Spleen (tissue), 11 donors: ENCODE measurements around the gene MRPL32. TPM values are rescaled to one million over a fixed set of nuclear protein-coding genes. Genes with fewer than 3 reads are reported as not detected.

ENCODE experiments used
- DNase-seq: peaks from one replicate; pipeline ENCODE4 v3.0.0-alpha.2; 2020
- H3K27ac ChIP-seq, 8 donors: fragments of 200-600 bp; sonication (generic) in 7 of 8; 1 replicate in 4 of 8; 2 replicates in 4 of 8; pipeline versions ENCODE4 v1.5.0 to v1.8.0; 2016 to 2021; ENCODE audit warnings: inconsistent platforms in 4 of 8, mild to moderate bottlenecking in 4 of 8, moderate library complexity in 1 of 8
- H3K27me3 ChIP-seq, 7 donors: fragments of 200-600 bp; sonication (generic) in 6 of 7; replicated peaks in 1 of 7; 1 replicate in 4 of 7; 2 replicates in 3 of 7; pipeline versions ENCODE4 v1.5.0 to v1.8.0; 2016 to 2021; ENCODE audit warnings: inconsistent platforms in 3 of 7, mild to moderate bottlenecking in 1 of 7
- H3K36me3 ChIP-seq, 6 donors: fragments of 200-600 bp; sonication (generic) in 5 of 6; 1 replicate in 4 of 6; 2 replicates in 2 of 6; pipeline versions ENCODE4 v1.5.0 to v1.8.0; 2016 to 2021; ENCODE audit warnings: inconsistent platforms in 2 of 6
- H3K4me1 ChIP-seq, 6 donors: fragments of 200-600 bp; sonication (generic) in 5 of 6; 1 replicate in 3 of 6; 2 replicates in 3 of 6; pipeline versions ENCODE4 v1.5.0 to v1.8.0; 2016 to 2021; ENCODE audit warnings: inconsistent platforms in 3 of 6
- H3K4me3 ChIP-seq, 8 donors: fragments of 200-600 bp; sonication (generic) in 7 of 8; 1 replicate in 4 of 8; 2 replicates in 4 of 8; pipeline versions ENCODE4 v1.5.0 to v1.8.0; 2016 to 2021; ENCODE audit warnings: inconsistent platforms in 4 of 8, mild to moderate bottlenecking in 4 of 8, moderate library complexity in 2 of 8
- H3K9me3 ChIP-seq, 8 donors: fragments of 200-600 bp; sonication (generic) in 7 of 8; 1 replicate in 4 of 8; 2 replicates in 4 of 8; pipeline versions ENCODE4 v1.5.0 to v1.8.0; 2016 to 2021; ENCODE audit warnings: inconsistent platforms in 4 of 8
- CTCF ChIP-seq, 11 experiments: fragments of 200-600 bp in 7 of 11; fragments of 450-650 bp in 4 of 11; sonication (generic) in 4 of 11; IDR thresholded peaks in 8 of 11; conservative IDR thresholded peaks in 3 of 11; 1 replicate in 7 of 11; 2 replicates in 4 of 11; pipeline versions ENCODE4 v1.4.0 to v1.8.0; 2016 to 2021; ENCODE audit warnings: antibody characterized with exemption in 11 of 11, inconsistent platforms in 4 of 11, mild to moderate bottlenecking in 1 of 11
- POLR2A ChIP-seq, 3 donors: fragments of 450-650 bp; IDR thresholded peaks; one replicate each; pipeline ENCODE4 v1.5.1; 2017; ENCODE audit warnings: antibody characterized with exemption in 3 of 3, mild to moderate bottlenecking in 1 of 3
- POLR2AphosphoS5 ChIP-seq, 3 donors: sonication (generic); formaldehyde crosslinking; IDR thresholded peaks; one replicate each; pipeline ENCODE4 v1.5.1; 2017; ENCODE audit warnings: antibody characterized with exemption in 3 of 3
- WGBS, 5 donors: extraction: QIAGEN DNeasy Blood & Tissue Kit in 3 of 5; methylation state at CpG; one replicate each; pipeline versions ENCODE4 v1.1.5 to v1.1.7; 2013 to 2018; 5-methylcytosine and 5-hydroxymethylcytosine counted together
- intact Hi-C: fragments of 100-400 bp; cut with DNase I; formaldehyde crosslinking; loops from one replicate; pipeline ENCODE4 v1.15.0; 2023; ENCODE audit warnings: low total_unique reads
- polyA plus RNA-seq, 3 donors: library from polyadenylated mRNA; stranded (reverse); fragments of 200-250 nt; gene quantifications; one replicate each; pipeline ENCODE4 v1.2.1, GENCODE V29; 2013
- total RNA-seq, 7 donors: library from RNA; depleted of rRNA in 3 of 7; stranded (reverse); fragments of >200 nt in 3 of 7; fragmentation: NEBNext Ultra II Directional in 4 of 7; extraction: Animal tissue kit (Norgen Biotek cat#: 25700) in 4 of 7; gene quantifications; one replicate each; pipeline versions ENCODE4 v1.1.0 to v1.2.1, GENCODE V29; 2016 to 2021
- donor health status: healthy with polysubstance abuse.
- donor health status: DM: no; HTN: no; CAD: no; lungs with moderate emphysema.
- donor health status: DM: no; HTN: no; CAD: no.
- donor health status: Bipolar disorder and iron deficiency.
- donor health status: healthy.
- donor health status: DM: no; HTN: no; CAD: no.
- donor health status: DM: yes; HTN: yes; CAD: no.

MRPL32 gene
- total and polyA plus RNA-seq, 10 donors, result 27.7 to 59.4 (median 36.9) TPM

- intact Hi-C loops, result loop anchor here (10.0 kb wide), 1 partner anchor 902 kb away; no protein-coding TSS in a partner anchor
- no peak for DNase-seq
Measured at GRCh38 chr7:42932811-42933591, 825 bp downstream of the MRPL32 start.

GRCh38 chr7:42934291-42934690 is 2.1 kb downstream of the MRPL32 start:
- intact Hi-C loops, result loop anchor here (10.0 kb wide), 1 partner anchor 901 kb away; no protein-coding TSS in a partner anchor
- TF ChIP-seq CTCF (IDR thresholded peaks at IDR 0.05 in 8 of 11, conservative IDR thresholded peaks at IDR 0.05 in 3 of 11) (no peak), POLR2AphosphoS5 (IDR thresholded peaks at IDR 0.05) (no peak), POLR2A (IDR thresholded peaks at IDR 0.05) (no peak)
- 69 to 93% (median 80%) methylated on average over 3 of the region's 3 CpGs for WGBS, 5 donors

More at GRCh38 chr7:42932811-42933591, 825 bp downstream of the MRPL32 start:
- peaks cover 0 to 34% (median 20%) of the 10 kb centered on the region in 6 donors for H3K36me3 ChIP-seq
- 3 to 6% (median 4%) methylated on average over 17 of the region's 17 CpGs for WGBS, 5 donors
- H3K27ac ChIP-seq, result peak overlapping the region; percentile 68 to 92 (median 86)
- H3K27me3 ChIP-seq, result no peaks in the 10 kb centered on the region
- H3K9me3 ChIP-seq, result no peaks in the 10 kb centered on the region
- TF ChIP-seq CTCF (IDR thresholded peaks at IDR 0.05 in 8 of 11, conservative IDR thresholded peaks at IDR 0.05 in 3 of 11), result no peak
- no peak for TF ChIP-seq POLR2A (IDR thresholded peaks at IDR 0.05)
- TF ChIP-seq POLR2AphosphoS5 (IDR thresholded peaks at IDR 0.05), result no peak
- H3K4me3 ChIP-seq, result peak overlapping the region; percentile 79 to 97 (median 88)
- peaks cover 31 to 73% (median 57%) of the 10 kb centered on the region in 6 donors for H3K4me1 ChIP-seq

GRCh38 chr7:42935861-42936260 is 3.7 kb downstream of the MRPL32 start:
- no peaks in the 10 kb centered on the region for H3K27me3 ChIP-seq
- no peak overlapping the region for H3K27ac ChIP-seq
- H3K36me3 ChIP-seq, result peaks cover 0 to 58% (median 35%) of the 10 kb centered on the region in 6 donors
- TF ChIP-seq CTCF (IDR thresholded peaks at IDR 0.05 in 8 of 11, conservative IDR thresholded peaks at IDR 0.05 in 3 of 11) (no peak), POLR2A (IDR thresholded peaks at IDR 0.05) (no peak), POLR2AphosphoS5 (IDR thresholded peaks at IDR 0.05) (no peak)
- no peak for DNase-seq
- WGBS, 5 donors, result 91 to 97% (median 93%) methylated on average over 5 of the region's 5 CpGs
- peaks cover 14 to 45% (median 28%) of the 10 kb centered on the region in 6 donors for H3K4me1 ChIP-seq
- intact Hi-C loops, result loop anchor here (10.0 kb wide), 1 partner anchor 899 kb away; no protein-coding TSS in a partner anchor
- H3K4me3 ChIP-seq, result no peak overlapping the region
- no peaks in the 10 kb centered on the region for H3K9me3 ChIP-seq

More at GRCh38 chr7:42934291-42934690, 2.1 kb downstream of the MRPL32 start:
- peaks cover 0 to 46% (median 33%) of the 10 kb centered on the region in 6 donors for H3K36me3 ChIP-seq
- H3K9me3 ChIP-seq, result no peaks in the 10 kb centered on the region
- no peaks in the 10 kb centered on the region for H3K27me3 ChIP-seq
- H3K27ac ChIP-seq, result no peak overlapping the region
- no peak overlapping the region for H3K4me3 ChIP-seq
- no peak for DNase-seq
- peaks cover 21 to 61% (median 44%) of the 10 kb centered on the region in 6 donors for H3K4me1 ChIP-seq
